NCI-H2171 (cell line): Measurements from ENCODE around the gene MPP1.
"Not testable (repeated sequence)": the region's sequence is repeated elsewhere in the genome, so short reads cannot be mapped to it uniquely, and the experiment has no call there.

Experiments used
- DNase-seq: peaks from one replicate; lab custom pipeline; 2025; lab: John Stamatoyannopoulos, UW

MPP1 gene

DNA sequence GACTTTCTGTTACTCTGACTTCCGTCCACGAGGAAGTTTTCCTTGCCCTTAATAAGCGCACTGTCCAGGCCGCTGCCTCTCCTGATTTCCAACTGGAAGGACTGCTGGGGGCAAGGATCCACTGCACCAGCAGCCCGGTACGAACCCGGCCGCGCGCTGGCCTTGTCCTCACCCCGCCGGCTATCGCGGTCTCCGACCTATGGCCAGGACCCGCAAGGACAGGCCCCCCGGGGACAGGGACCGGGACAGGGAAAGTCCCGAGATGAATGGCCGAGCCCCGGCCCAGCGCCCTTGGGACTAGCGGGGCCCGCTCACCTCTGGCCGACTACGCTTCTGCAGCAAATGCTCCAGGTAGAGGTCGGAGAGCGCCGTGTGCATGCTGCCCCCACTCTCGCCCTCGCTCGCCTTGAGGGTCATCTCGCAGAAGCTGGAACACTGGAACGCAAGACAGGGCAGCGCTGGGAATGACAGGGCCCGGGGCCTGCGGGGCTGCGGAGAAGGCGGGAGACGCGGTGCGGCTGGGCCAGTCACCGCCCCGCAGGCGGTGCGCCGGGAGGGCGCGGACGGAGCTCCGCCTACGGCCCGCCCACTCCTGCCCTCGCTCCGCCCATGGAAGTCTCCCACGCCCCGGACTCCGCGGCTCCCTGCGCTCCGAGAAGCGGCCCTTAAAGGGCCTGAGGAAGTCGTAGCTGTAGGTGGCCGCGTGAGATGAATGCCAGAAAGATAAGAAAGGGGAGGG lies at the start of gene MPP1:
TSS of gene MPP1 (minus strand) at position 529 of the 739 bp plus-strand sequence. CDS start at position 417, 112 bp downstream.
- peak; percentile 44 for DNase-seq

DNA sequence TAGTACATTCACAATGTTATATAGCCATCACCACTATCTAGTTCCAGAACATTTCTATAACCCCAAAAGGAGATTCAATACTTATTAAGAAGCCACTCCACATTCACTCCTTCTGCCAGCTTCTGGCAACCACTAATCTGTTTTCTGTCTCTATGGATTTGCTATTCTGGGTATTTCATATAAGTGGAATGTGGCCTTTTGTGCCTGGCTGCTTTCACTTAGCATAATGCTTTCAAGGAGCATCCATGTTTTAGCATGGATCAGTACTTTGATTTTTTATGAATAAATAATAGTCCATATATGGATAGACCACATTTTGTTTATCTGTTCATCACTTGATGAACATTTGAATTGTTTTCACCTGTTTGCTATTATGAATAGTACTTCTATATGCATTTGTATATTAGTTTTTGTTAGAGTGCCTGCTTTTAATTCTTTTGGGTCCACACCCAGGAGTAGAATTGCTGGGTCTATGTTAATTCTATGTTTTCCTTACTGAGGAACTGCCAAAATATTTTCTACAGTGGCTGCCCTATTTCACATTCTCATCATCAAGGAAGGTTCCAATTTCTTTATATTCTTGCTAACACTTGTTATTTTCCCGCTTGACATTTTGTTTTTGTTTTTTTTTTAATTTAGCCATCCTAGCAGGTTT lies 45.8 kb upstream of the MPP1 start:
- no peak for DNase-seq

DNA sequence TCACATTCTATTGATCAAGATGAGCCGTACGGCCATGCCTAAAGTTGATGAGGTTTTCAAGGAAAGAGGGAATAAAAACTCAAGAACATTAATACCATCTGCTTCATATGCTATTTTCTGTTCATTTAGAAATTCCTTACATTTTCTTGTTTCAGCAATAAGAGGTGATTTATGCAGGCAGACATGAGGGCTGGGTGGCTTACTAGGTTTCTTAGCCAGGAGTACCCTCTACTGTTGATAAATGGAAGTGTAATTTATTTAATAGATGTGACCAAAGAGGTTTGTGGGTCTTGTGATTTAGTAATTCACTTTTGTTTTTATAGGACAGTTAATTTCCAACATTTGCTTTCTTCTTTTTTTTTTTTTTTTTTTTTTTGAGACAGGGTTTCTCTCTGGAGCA lies 35.6 kb upstream of the MPP1 start:
- DNase-seq: peak; percentile 15

GRCh38 chrX:154836163-154836562 lies 30.9 kb upstream of the MPP1 start:
- no peak for DNase-seq

DNA sequence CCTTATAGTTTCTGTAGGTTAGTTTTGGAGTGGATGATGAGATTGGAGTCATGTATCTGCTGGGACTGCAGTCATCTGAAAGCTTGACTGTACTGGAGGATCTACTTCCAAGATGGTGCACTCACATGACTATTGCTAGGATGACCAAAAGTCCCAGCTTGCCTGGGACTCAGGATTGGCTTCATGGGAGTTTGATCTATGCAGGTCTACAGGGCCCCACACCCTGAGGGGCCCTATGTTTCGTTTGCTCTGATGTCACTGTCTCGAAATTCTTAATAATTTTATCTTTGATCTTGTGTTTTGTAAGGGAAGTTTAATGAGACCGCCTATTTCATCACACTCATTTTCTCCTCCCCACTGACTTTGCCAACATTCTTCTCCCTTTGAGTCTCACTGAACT lies 29.3 kb upstream of the MPP1 start, which contains the start of gene SMIM9:
TSS of gene SMIM9 (minus strand) at position 101 of the 400 bp plus-strand sequence. CDS start 3,806 bp downstream, outside the sequence.
- DNase-seq: no peak

GRCh38 chrX:154833746-154834274 lies 28.5 kb upstream of the MPP1 start:
- DNase-seq: no peak

GRCh38 chrX:154829926-154830442 lies 24.7 kb upstream of the MPP1 start:
- DNase-seq: no peak

DNA sequence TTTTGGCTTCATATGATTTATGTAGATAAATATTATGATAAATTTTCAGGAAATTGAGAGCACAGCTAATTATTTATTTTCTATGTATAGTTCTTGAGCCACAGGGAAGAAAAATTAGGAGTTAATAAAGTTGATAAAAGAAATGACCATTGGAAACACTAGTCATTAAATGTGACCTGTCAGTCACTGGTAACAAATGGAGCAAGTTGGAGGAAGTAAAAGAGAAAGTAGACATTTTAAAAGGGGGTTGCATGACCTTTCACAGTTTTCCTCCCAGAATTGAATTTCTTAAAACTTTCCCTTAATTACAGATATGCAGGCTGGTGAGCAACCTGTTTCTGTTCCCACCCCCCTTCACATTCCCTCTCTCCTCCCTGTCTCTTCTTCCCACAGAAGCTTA lies 23.8 kb upstream of the MPP1 start:
- DNase-seq: no peak

- DNase-seq: no peak
Observed at GRCh38 chrX:154828016-154828408, 22.7 kb upstream of the MPP1 start.

DNA sequence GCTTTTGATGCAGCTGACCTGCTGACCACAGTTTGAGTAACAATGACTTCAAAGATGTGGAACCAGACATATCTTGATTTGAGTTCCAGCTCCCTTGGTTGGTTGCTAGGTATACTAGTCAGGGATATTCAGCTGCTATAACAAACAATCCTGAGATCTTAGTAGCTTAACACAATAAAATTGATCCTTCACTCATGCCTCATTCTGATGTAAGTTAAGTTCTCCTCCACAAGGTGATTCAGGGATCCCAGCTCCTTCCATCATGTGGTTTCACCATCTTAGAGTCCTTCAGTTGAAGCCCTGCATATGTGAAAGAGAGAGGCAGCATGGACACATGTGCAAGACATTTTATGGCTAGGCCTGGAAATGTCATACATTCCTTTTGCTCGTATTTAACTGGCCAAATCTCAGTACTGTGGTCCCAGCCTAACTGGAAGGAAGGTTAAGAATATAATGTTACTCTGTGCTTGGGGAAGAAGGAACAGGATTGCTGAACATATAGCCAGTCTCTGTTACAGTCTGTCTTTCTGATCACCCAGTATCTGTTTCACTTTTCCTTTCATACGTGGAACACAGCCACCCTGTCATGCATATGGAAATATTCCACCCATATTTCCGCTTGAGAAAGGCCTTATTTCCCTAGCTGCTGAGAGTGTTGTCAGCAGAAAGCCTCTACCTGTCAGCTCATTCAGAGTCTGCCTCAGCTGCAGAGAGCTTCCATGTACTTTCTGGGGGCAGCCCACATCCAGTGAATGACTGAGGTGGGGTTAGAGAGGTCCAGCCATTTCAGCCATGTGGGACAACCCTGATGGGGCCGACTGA lies 22.1 kb upstream of the MPP1 start:
- no peak for DNase-seq

- not testable (repeated sequence) for DNase-seq
Observed at GRCh38 chrX:154825586-154825985, 20.3 kb upstream of the MPP1 start.

GRCh38 chrX:154824638-154825037 lies 19.4 kb upstream of the MPP1 start:
- DNase-seq: no peak

DNA sequence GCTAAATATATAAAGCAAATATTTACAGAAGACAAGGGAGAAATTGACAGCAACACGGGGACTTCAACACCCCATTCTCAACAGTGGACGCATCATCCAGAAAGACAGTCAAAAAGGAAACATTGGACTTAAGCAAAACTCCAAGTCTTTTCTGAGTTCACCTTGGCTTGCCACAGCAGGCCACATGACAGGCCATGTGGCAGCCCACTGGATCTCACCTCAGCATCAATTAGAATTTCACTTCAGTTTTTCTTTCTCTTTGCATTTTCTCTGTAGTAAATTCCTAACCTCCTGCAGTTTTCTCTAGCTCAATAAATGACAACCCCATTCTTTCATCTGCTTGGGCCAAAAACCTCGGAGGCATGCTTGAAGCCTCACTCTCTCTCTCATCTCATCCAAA lies 16.7 kb upstream of the MPP1 start:
- no peak for DNase-seq

GRCh38 chrX:154821523-154821922 lies 16.2 kb upstream of the MPP1 start:
- no peak for DNase-seq

DNA sequence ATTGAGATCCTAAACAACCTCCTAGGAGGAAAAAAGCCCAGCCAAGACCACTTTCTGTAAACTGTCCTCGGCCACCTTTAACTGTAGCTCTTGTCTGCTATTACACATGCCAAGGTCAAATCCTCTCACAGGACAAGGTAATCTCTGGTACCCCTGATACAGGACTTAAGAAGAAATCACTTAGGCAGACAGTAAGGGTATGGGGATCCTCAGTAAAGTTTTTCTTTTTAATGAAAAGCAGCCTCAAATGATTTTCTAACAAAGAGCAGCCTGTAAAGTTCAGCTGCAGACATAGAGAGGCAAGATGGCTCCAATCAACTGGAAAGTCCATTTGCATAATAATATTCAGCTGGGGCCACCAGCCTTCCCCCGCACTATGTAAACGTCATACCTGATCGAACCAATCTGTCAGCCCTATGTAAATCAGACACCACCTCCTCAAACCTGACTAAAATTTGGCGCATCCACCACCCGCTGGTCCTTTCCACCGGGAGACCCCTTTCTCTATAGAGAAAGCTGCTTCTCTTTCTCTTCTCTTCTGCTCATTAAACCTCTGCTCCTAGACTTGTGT lies 14.6 kb upstream of the MPP1 start:
- no peak for DNase-seq

- DNase-seq: no peak
Observed at GRCh38 chrX:154818916-154819770, 13.9 kb upstream of the MPP1 start.

GRCh38 chrX:154817048-154817618 lies 11.8 kb upstream of the MPP1 start:
- not testable (repeated sequence) for DNase-seq

- not testable (repeated sequence) for DNase-seq
Observed at GRCh38 chrX:154816326-154816898, 11.1 kb upstream of the MPP1 start.

DNA sequence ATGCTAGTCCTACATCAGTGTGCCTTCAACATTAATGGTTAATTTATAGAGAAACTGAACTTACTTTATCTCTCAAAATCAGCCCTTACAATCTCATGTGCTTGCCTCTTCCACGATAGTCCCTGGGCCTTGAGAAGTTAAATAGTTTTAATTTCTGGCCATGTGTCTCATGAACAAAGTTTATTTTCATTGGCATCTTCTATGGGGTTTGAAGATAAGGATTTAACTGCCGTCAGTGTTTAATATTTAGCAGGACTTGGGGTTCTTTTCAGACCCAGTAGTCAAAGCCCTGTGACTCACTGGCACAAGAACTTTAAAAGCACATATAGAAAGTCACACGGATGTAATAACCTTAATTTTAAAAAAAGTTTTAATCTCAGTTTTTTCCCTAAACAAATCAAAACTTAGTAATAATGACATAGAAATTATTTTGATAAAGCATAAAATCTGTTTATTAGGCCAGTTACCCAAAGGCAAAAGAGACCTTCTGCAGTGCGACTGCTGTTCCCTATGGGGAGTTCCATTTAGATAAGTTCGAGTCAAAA lies 10.1 kb upstream of the MPP1 start:
- DNase-seq: no peak

GRCh38 chrX:154813801-154814200 lies 8.5 kb upstream of the MPP1 start:
- no peak for DNase-seq
